Measurements from ENCODE around the gene MB21D2. TPM values are rescaled to one million over a fixed set of nuclear protein-coding genes. Genes with fewer than 3 reads are reported as not detected.

The MB21D2 gene
- total RNA-seq, 2 donors from 2014 or later = 0.45 to 1.7 TPM

- H3K9me3 Mint-ChIP-seq = peaks cover 7% of the 10 kb centered on the region
- peak overlapping the region in 1 of 2 donors; percentile 23 for H3K27ac Mint-ChIP-seq
- DNase-seq (ENCODE audit: low spot score) (no peak), ATAC-seq (no peak)
- H3K36me3 Mint-ChIP-seq = no peaks in the 10 kb centered on the region
- H3K4me1 Mint-ChIP-seq (ENCODE audit: low read depth in 2 of 2) = peaks cover 14 to 20% of the 10 kb centered on the region in 2 donors
- no peak overlapping the region for H3K4me3 Mint-ChIP-seq
- H3K27me3 Mint-ChIP-seq = peaks cover 12 to 15% of the 10 kb centered on the region in 2 donors
These were observed 23.0 kb downstream of the MB21D2 start for GRCh38 chr3:192894676-192895075.

- Mint-ChIP-seq H3K27me3 (peaks cover 12 to 15% of the 10 kb centered on the region in 2 donors), H3K4me1 (ENCODE audit: low read depth in 2 of 2) (peaks cover 7 to 11% of the 10 kb centered on the region in 2 donors), H3K27ac (peak overlapping the region in 1 of 2 donors; percentile 23), H3K36me3 (no peaks in the 10 kb centered on the region), H3K9me3 (peaks cover 3% of the 10 kb centered on the region), H3K4me3 (peak overlapping the region; percentile 19)
- DNase-seq (ENCODE audit: low spot score) = peak; percentile 83
- peak; percentile 93 to 96 for ATAC-seq
These were observed 24.5 kb downstream of the MB21D2 start for GRCh38 chr3:192892981-192893700.

GRCh38 chr3:192890347-192891335 is 27.0 kb downstream of the MB21D2 start:
- Mint-ChIP-seq H3K4me1 (ENCODE audit: low read depth in 2 of 2) (peaks cover 7 to 11% of the 10 kb centered on the region in 2 donors), H3K27ac (peak overlapping the region in 1 of 2 donors; percentile 70), H3K27me3 (peaks cover 6 to 7% of the 10 kb centered on the region in 2 donors), H3K4me3 (no peak overlapping the region), H3K36me3 (no peaks in the 10 kb centered on the region), H3K9me3 (peaks cover 3% of the 10 kb centered on the region)
- DNase-seq (ENCODE audit: low spot score) = no peak
- ATAC-seq = no peak

- H3K4me1 Mint-ChIP-seq (ENCODE audit: low read depth in 2 of 2) = peaks cover 7 to 10% of the 10 kb centered on the region in 2 donors
- ATAC-seq = no peak
- H3K27ac Mint-ChIP-seq = peak overlapping the region in 1 of 2 donors; percentile 70
- DNase-seq (ENCODE audit: low spot score) = no peak
- H3K36me3 Mint-ChIP-seq = no peaks in the 10 kb centered on the region
- peaks cover under 1 to 5% of the 10 kb centered on the region in 2 donors for H3K27me3 Mint-ChIP-seq
- peaks cover 2% of the 10 kb centered on the region for H3K9me3 Mint-ChIP-seq
- no peak overlapping the region for H3K4me3 Mint-ChIP-seq
These were observed 28.0 kb downstream of the MB21D2 start for GRCh38 chr3:192889679-192890078.

GRCh38 chr3:192888190-192888589 is 29.5 kb downstream of the MB21D2 start:
- no peak overlapping the region for H3K27ac Mint-ChIP-seq
- H3K9me3 Mint-ChIP-seq = no peaks in the 10 kb centered on the region
- peaks cover 5 to 6% of the 10 kb centered on the region in 2 donors for H3K4me1 Mint-ChIP-seq (ENCODE audit: low read depth in 2 of 2)
- H3K27me3 Mint-ChIP-seq = peaks cover 0 to 3% of the 10 kb centered on the region in 2 donors
- H3K36me3 Mint-ChIP-seq = no peaks in the 10 kb centered on the region
- H3K4me3 Mint-ChIP-seq = no peak overlapping the region
- ATAC-seq (no peak), DNase-seq (ENCODE audit: low spot score) (no peak)

GRCh38 chr3:192887701-192888100 is 30.0 kb downstream of the MB21D2 start:
- no peaks in the 10 kb centered on the region for H3K9me3 Mint-ChIP-seq
- H3K27ac Mint-ChIP-seq = no peak overlapping the region
- H3K27me3 Mint-ChIP-seq = peaks cover 0 to 3% of the 10 kb centered on the region in 2 donors
- no peaks in the 10 kb centered on the region for H3K36me3 Mint-ChIP-seq
- H3K4me1 Mint-ChIP-seq (ENCODE audit: low read depth in 2 of 2) = peaks cover 0 to 3% of the 10 kb centered on the region in 2 donors
- ATAC-seq (no peak), DNase-seq (ENCODE audit: low spot score) (no peak)
- no peak overlapping the region for H3K4me3 Mint-ChIP-seq

GRCh38 chr3:192887047-192887446 is 30.6 kb downstream of the MB21D2 start:
- H3K4me3 Mint-ChIP-seq = no peak overlapping the region
- ATAC-seq = no peak

GRCh38 chr3:192884777-192885773 is 32.6 kb downstream of the MB21D2 start:
- DNase-seq (ENCODE audit: low spot score) (no peak), ATAC-seq (no peak)
- Mint-ChIP-seq H3K27ac (no peak overlapping the region), H3K36me3 (no peaks in the 10 kb centered on the region), H3K4me1 (ENCODE audit: low read depth in 2 of 2) (no peaks in the 10 kb centered on the region), H3K27me3 (peaks cover 0 to 3% of the 10 kb centered on the region in 2 donors), H3K9me3 (no peaks in the 10 kb centered on the region), H3K4me3 (no peak overlapping the region)

More at GRCh38 chr3:192887047-192887446, 30.6 kb downstream of the MB21D2 start:
- Mint-ChIP-seq H3K4me1 (ENCODE audit: low read depth in 2 of 2) (peaks cover 0 to 3% of the 10 kb centered on the region in 2 donors), H3K27me3 (peaks cover 0 to 3% of the 10 kb centered on the region in 2 donors), H3K36me3 (no peaks in the 10 kb centered on the region), H3K9me3 (no peaks in the 10 kb centered on the region), H3K27ac (peak overlapping the region in 1 of 2 donors; percentile 64)
- DNase-seq (ENCODE audit: low spot score) = no peak

GRCh38 chr3:192883512-192883911 is 34.1 kb downstream of the MB21D2 start:
- no peak overlapping the region for H3K4me3 Mint-ChIP-seq
- DNase-seq (ENCODE audit: low spot score) = no peak
- H3K4me1 Mint-ChIP-seq (ENCODE audit: low read depth in 2 of 2) = no peaks in the 10 kb centered on the region
- H3K27me3 Mint-ChIP-seq = peaks cover 0 to 3% of the 10 kb centered on the region in 2 donors
- no peaks in the 10 kb centered on the region for H3K36me3 Mint-ChIP-seq
- no peak for ATAC-seq
- no peaks in the 10 kb centered on the region for H3K9me3 Mint-ChIP-seq
- no peak overlapping the region for H3K27ac Mint-ChIP-seq

- Mint-ChIP-seq H3K9me3 (peaks cover 4% of the 10 kb centered on the region), H3K36me3 (no peaks in the 10 kb centered on the region), H3K27me3 (peaks cover 0 to 7% of the 10 kb centered on the region in 2 donors), H3K4me3 (no peak overlapping the region), H3K27ac (no peak overlapping the region), H3K4me1 (ENCODE audit: low read depth in 2 of 2) (no peaks in the 10 kb centered on the region)
- DNase-seq (ENCODE audit: low spot score) = no peak
- ATAC-seq = no peak
These were observed 36.4 kb downstream of the MB21D2 start for GRCh38 chr3:192881159-192881786.

GRCh38 chr3:192880313-192880712 is 37.3 kb downstream of the MB21D2 start:
- H3K4me3 Mint-ChIP-seq = no peak overlapping the region
- peaks cover 0 to 8% of the 10 kb centered on the region in 2 donors for H3K27me3 Mint-ChIP-seq
- no peaks in the 10 kb centered on the region for H3K4me1 Mint-ChIP-seq (ENCODE audit: low read depth in 2 of 2)
- H3K9me3 Mint-ChIP-seq = peaks cover 4% of the 10 kb centered on the region
- no peak overlapping the region for H3K27ac Mint-ChIP-seq
- no peak for ATAC-seq
- H3K36me3 Mint-ChIP-seq = no peaks in the 10 kb centered on the region
- DNase-seq (ENCODE audit: low spot score) = no peak

GRCh38 chr3:192879346-192880031 is 38.2 kb downstream of the MB21D2 start:
- Mint-ChIP-seq H3K4me3 (no peak overlapping the region), H3K4me1 (ENCODE audit: low read depth in 2 of 2) (no peaks in the 10 kb centered on the region), H3K27me3 (peaks cover 0 to 5% of the 10 kb centered on the region in 2 donors), H3K36me3 (no peaks in the 10 kb centered on the region), H3K27ac (no peak overlapping the region), H3K9me3 (peaks cover 4% of the 10 kb centered on the region)
- ATAC-seq = no peak
- DNase-seq (ENCODE audit: low spot score) = no peak

Measured in natural killer cell treated with Interleukin-12 subunit alpha and Interleukin-12 subunit beta and Interleukin-15 and Interleukin-18, amount 100 ng/mL, for 72 hours (primary cell).